Mucosa of stomach (tissue), 1 donor: ENCODE measurements around the gene IDUA.

ENCODE experiments used
- H3K27me3 ChIP-seq: one replicate; pipeline ENCODE4 v1.7.0; 2013; ENCODE audit warnings: mild to moderate bottlenecking, low read length; ENCODE audit not compliant: control insufficient read depth, insufficient read depth
- H3K36me3 ChIP-seq: one replicate; pipeline ENCODE4 v1.7.0; 2013; ENCODE audit warnings: low read length; ENCODE audit not compliant: control insufficient read depth, insufficient read depth
- H3K4me1 ChIP-seq: one replicate; pipeline ENCODE4 v1.7.0; 2013; ENCODE audit warnings: mild to moderate bottlenecking, low read length; ENCODE audit not compliant: control insufficient read depth, insufficient read depth
- H3K4me3 ChIP-seq: one replicate; pipeline ENCODE4 v1.7.0; 2013; ENCODE audit warnings: low read length
- H3K9ac ChIP-seq: one replicate; pipeline ENCODE4 v1.7.0; 2013; ENCODE audit warnings: mild to moderate bottlenecking, low read length, moderate library complexity
- H3K9me3 ChIP-seq: one replicate; pipeline ENCODE4 v1.7.0; 2013; ENCODE audit warnings: mild to moderate bottlenecking, low read length, moderate library complexity; ENCODE audit not compliant: control insufficient read depth
- donor health status: Pancreatic carcinoma.

Gene IDUA

GRCh38 chr4:1023075-1023640, 36.3 kb downstream of the IDUA start:
- peaks cover 15% of the 10 kb centered on the region for H3K4me1 ChIP-seq
- no peaks in the 10 kb centered on the region for H3K9me3 ChIP-seq
- peaks cover 9% of the 10 kb centered on the region for H3K27me3 ChIP-seq
- H3K9ac ChIP-seq, result no peak overlapping the region
- H3K36me3 ChIP-seq, result no peaks in the 10 kb centered on the region
- H3K4me3 ChIP-seq, result no peak overlapping the region

- no peak overlapping the region for H3K4me3 ChIP-seq
- H3K9me3 ChIP-seq, result no peaks in the 10 kb centered on the region
- H3K36me3 ChIP-seq, result no peaks in the 10 kb centered on the region
- no peak overlapping the region for H3K9ac ChIP-seq
- H3K4me1 ChIP-seq, result peaks cover 18% of the 10 kb centered on the region
- H3K27me3 ChIP-seq, result peaks cover 19% of the 10 kb centered on the region
These were observed 37.3 kb downstream of the IDUA start for GRCh38 chr4:1023895-1024740.

GRCh38 chr4:1024882-1025545, 38.2 kb downstream of the IDUA start:
- peaks cover 26% of the 10 kb centered on the region for H3K4me1 ChIP-seq
- H3K36me3 ChIP-seq, result no peaks in the 10 kb centered on the region
- no peak overlapping the region for H3K9ac ChIP-seq
- peaks cover 26% of the 10 kb centered on the region for H3K27me3 ChIP-seq
- no peak overlapping the region for H3K4me3 ChIP-seq
- no peaks in the 10 kb centered on the region for H3K9me3 ChIP-seq

GRCh38 chr4:1026115-1026514, 39.3 kb downstream of the IDUA start:
- H3K9me3 ChIP-seq, result no peaks in the 10 kb centered on the region
- H3K9ac ChIP-seq, result no peak overlapping the region
- no peaks in the 10 kb centered on the region for H3K36me3 ChIP-seq
- no peak overlapping the region for H3K4me3 ChIP-seq
- peaks cover 35% of the 10 kb centered on the region for H3K4me1 ChIP-seq
- H3K27me3 ChIP-seq, result peaks cover 36% of the 10 kb centered on the region

GRCh38 chr4:1027219-1027914, 40.5 kb downstream of the IDUA start:
- Histone ChIP-seq H3K9ac (no peak overlapping the region), H3K9me3 (no peaks in the 10 kb centered on the region), H3K36me3 (no peaks in the 10 kb centered on the region), H3K4me1 (peaks cover 32% of the 10 kb centered on the region), H3K27me3 (peaks cover 49% of the 10 kb centered on the region), H3K4me3 (no peak overlapping the region)

GRCh38 chr4:1027915-1028238, 41.0 kb downstream of the IDUA start:
- Histone ChIP-seq H3K9me3 (no peaks in the 10 kb centered on the region), H3K36me3 (no peaks in the 10 kb centered on the region), H3K4me3 (no peak overlapping the region), H3K4me1 (peaks cover 28% of the 10 kb centered on the region), H3K9ac (no peak overlapping the region), H3K27me3 (peaks cover 51% of the 10 kb centered on the region)

GRCh38 chr4:1028574-1029220, 41.9 kb downstream of the IDUA start:
- Histone ChIP-seq H3K9ac (no peak overlapping the region), H3K27me3 (peaks cover 59% of the 10 kb centered on the region)

GRCh38 chr4:1029529-1029928, 42.7 kb downstream of the IDUA start:
- Histone ChIP-seq H3K27me3 (peaks cover 67% of the 10 kb centered on the region), H3K9ac (no peak overlapping the region), H3K9me3 (no peaks in the 10 kb centered on the region), H3K4me3 (no peak overlapping the region), H3K36me3 (no peaks in the 10 kb centered on the region), H3K4me1 (peaks cover 39% of the 10 kb centered on the region)

More at GRCh38 chr4:1028574-1029220, 41.9 kb downstream of the IDUA start:
- Histone ChIP-seq H3K9me3 (no peaks in the 10 kb centered on the region), H3K36me3 (no peaks in the 10 kb centered on the region), H3K4me1 (peaks cover 31% of the 10 kb centered on the region), H3K4me3 (no peak overlapping the region)

GRCh38 chr4:1030031-1030430, 43.2 kb downstream of the IDUA start:
- Histone ChIP-seq H3K4me3 (no peak overlapping the region), H3K36me3 (no peaks in the 10 kb centered on the region), H3K4me1 (peaks cover 36% of the 10 kb centered on the region), H3K27me3 (peaks cover 67% of the 10 kb centered on the region), H3K9ac (no peak overlapping the region), H3K9me3 (no peaks in the 10 kb centered on the region)

- Histone ChIP-seq H3K36me3 (no peaks in the 10 kb centered on the region), H3K27me3 (peaks cover 67% of the 10 kb centered on the region), H3K4me3 (no peak overlapping the region), H3K9ac (no peak overlapping the region), H3K4me1 (peaks cover 42% of the 10 kb centered on the region), H3K9me3 (no peaks in the 10 kb centered on the region)
These were observed 43.7 kb downstream of the IDUA start for GRCh38 chr4:1030559-1030958.

- Histone ChIP-seq H3K36me3 (no peaks in the 10 kb centered on the region), H3K9ac (no peak overlapping the region), H3K9me3 (no peaks in the 10 kb centered on the region), H3K4me3 (no peak overlapping the region), H3K4me1 (peaks cover 46% of the 10 kb centered on the region), H3K27me3 (peaks cover 67% of the 10 kb centered on the region)
These were observed 44.5 kb downstream of the IDUA start for GRCh38 chr4:1031346-1031745.
